ENCODE measurements around the gene RANGRF.

DNA sequence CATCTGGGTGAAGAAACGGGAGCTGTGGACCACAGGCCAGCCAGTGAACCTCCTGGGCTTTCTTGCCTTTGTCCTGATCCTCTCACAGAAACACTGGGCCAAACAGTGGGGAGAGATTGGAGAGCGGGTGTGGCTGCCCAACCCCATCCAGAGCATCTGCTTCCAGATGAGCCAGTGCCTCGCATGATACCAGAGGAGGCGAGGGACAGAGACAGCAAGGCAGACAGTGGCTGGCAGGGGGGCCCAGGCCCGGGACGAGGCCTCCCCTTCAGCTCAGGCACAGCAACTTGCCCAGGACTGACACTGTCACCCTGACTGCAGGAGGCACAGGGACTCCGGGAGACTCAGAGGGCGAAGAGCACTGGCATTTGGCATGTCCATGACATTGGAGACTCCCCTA lies 33.6 kb downstream of the RANGRF start:
- TF ChIP-seq FOXA1 (IDR thresholded peaks at IDR 0.05) (no peak), SP1 (IDR thresholded peaks at IDR 0.05) (no peak), ARNT (IDR thresholded peaks at IDR 0.05) (no peak), FOXK2 (IDR thresholded peaks at IDR 0.05) (no peak), ZNF384 (IDR thresholded peaks at IDR 0.05) (no peak), SUZ12 (IDR thresholded peaks at IDR 0.05) (no peak), TARDBP (IDR thresholded peaks at IDR 0.05) (no peak)
- TF ChIP-seq, protein P1, sequence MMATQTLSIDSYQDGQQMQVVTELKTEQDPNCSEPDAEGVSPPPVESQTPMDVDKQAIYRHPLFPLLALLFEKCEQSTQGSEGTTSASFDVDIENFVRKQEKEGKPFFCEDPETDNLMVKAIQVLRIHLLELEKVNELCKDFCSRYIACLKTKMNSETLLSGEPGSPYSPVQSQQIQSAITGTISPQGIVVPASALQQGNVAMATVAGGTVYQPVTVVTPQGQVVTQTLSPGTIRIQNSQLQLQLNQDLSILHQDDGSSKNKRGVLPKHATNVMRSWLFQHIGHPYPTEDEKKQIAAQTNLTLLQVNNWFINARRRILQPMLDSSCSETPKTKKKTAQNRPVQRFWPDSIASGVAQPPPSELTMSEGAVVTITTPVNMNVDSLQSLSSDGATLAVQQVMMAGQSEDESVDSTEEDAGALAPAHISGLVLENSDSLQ (IDR thresholded peaks at IDR 0.05): no peak
